Neural cell (in vitro differentiated cells): ENCODE data around the gene NEDD9. TPM values are rescaled to one million over a fixed set of nuclear protein-coding genes. Genes with fewer than 3 reads are reported as not detected.

Source experiments
- H2AFZ ChIP-seq: fragments of 200-600, 300-800 bp; sonication (generic), shearing (Covaris generic); 2 replicates; pipeline ENCODE4 v1.6.0; 2014; ENCODE audit warnings: low read depth, mild to moderate bottlenecking, antibody characterized with exemption, low read length, moderate library complexity
- H3F3A ChIP-seq: fragments of 200-600 bp; shearing (Covaris generic); 2 replicates; pipeline ENCODE4 v1.6.1; 2016; ENCODE audit warnings: mild to moderate bottlenecking, moderate library complexity, mixed read lengths, antibody characterized with exemption, low read length; ENCODE audit not compliant: insufficient read depth, poor library complexity, severe bottlenecking
- H3K27ac ChIP-seq: fragments of 200-600, 300-800 bp; sonication (generic), shearing (Covaris generic); 2 replicates; pipeline ENCODE4 v1.5.1; 2014; ENCODE audit warnings: mild to moderate bottlenecking, low read length, moderate library complexity
- H3K27me3 ChIP-seq: fragments of 300-800, 200-600 bp; sonication (generic), shearing (Covaris generic); 2 replicates; pipeline ENCODE4 v1.6.0; 2014; ENCODE audit warnings: mild to moderate bottlenecking, low read depth, low read length, moderate library complexity; ENCODE audit not compliant: insufficient read depth
- H3K36me3 ChIP-seq: fragments of 300-800, 200-600 bp; sonication (generic), shearing (Covaris generic); 2 replicates; pipeline ENCODE4 v1.5.1; 2014; ENCODE audit warnings: mild to moderate bottlenecking, antibody characterized with exemption, low read length, moderate library complexity; ENCODE audit not compliant: insufficient read depth
- H3K4me2 ChIP-seq: fragments of 300-800, 200-600 bp; sonication (generic), shearing (Covaris generic); 2 replicates; pipeline ENCODE4 v1.6.0; 2014; ENCODE audit warnings: mild to moderate bottlenecking, low read length
- H3K4me3 ChIP-seq: fragments of 300-800, 200-600 bp; sonication (generic), shearing (Covaris generic); 2 replicates; pipeline ENCODE4 v1.5.1; 2014; ENCODE audit warnings: mild to moderate bottlenecking, low read length, moderate library complexity
- H3K79me2 ChIP-seq: fragments of 200-600 bp; shearing (Covaris generic); replicated peaks from 2 replicates; pipeline ENCODE4 v1.6.0; 2014; ENCODE audit warnings: mild to moderate bottlenecking, low read length, moderate library complexity; ENCODE audit not compliant: insufficient read depth
- H3K9ac ChIP-seq: fragments of 300-800, 200-600 bp; sonication (generic), shearing (Covaris generic); 2 replicates; pipeline ENCODE4 v1.6.1; 2016; ENCODE audit warnings: mild to moderate bottlenecking, low read length, mixed read lengths
- H3K9me2 ChIP-seq: fragments of 200-600 bp; shearing (Covaris generic); 2 replicates; pipeline ENCODE4 v1.6.1; 2016; ENCODE audit warnings: mild to moderate bottlenecking, low read length, mixed read lengths; ENCODE audit not compliant: insufficient read depth
- H3K9me3 ChIP-seq: fragments of 200-600, 300-800 bp; sonication (generic), shearing (Covaris generic); 2 replicates; pipeline ENCODE4 v1.6.1; 2016; ENCODE audit warnings: mild to moderate bottlenecking, mixed run types, low read length, moderate library complexity, mixed read lengths
- H4K20me1 ChIP-seq: fragments of 200-600 bp; shearing (Covaris generic); 2 replicates; pipeline ENCODE4 v1.6.1; 2016; ENCODE audit warnings: mild to moderate bottlenecking, mixed run types; ENCODE audit not compliant: insufficient read depth
- EP300 ChIP-seq: fragments of 450-650 bp; conservative IDR thresholded peaks from 2 replicates; pipeline ENCODE4 v1.6.1; 2014; ENCODE audit warnings: antibody characterized with exemption, mild to moderate bottlenecking, moderate library complexity; ENCODE audit not compliant: poor library complexity, severe bottlenecking
- EZH2 ChIP-seq: fragments of 200-600, 300-800 bp; shearing (Covaris generic), sonication (generic); IDR thresholded peaks from 2 replicates; pipeline ENCODE4 v1.6.1; 2014; ENCODE audit warnings: antibody characterized with exemption, low read length, borderline replicate concordance, mild to moderate bottlenecking; ENCODE audit not compliant: insufficient read depth, poor library complexity, severe bottlenecking
- MXI1 ChIP-seq: fragments of 450-650 bp; conservative IDR thresholded peaks from 2 replicates; pipeline ENCODE4 v1.6.1; 2014; ENCODE audit warnings: antibody characterized with exemption, mild to moderate bottlenecking; ENCODE audit not compliant: poor library complexity, severe bottlenecking
- RAD21 ChIP-seq: fragments of 450-650 bp; conservative IDR thresholded peaks from 2 replicates; pipeline ENCODE4 v1.6.1; 2014; ENCODE audit warnings: antibody characterized with exemption, mild to moderate bottlenecking, moderate library complexity
- SMC3 ChIP-seq: fragments of 450-650 bp; conservative IDR thresholded peaks from 2 replicates; pipeline ENCODE4 v1.6.1; 2014; ENCODE audit warnings: antibody characterized with exemption, mild to moderate bottlenecking, moderate library complexity; ENCODE audit not compliant: poor library complexity
- TAF1 ChIP-seq: IDR thresholded peaks from 2 replicates; pipeline ENCODE4 v1.6.1; 2012; ENCODE audit warnings: low read depth
- polyA plus RNA-seq: library from polyadenylated mRNA; depleted of rRNA; stranded (reverse); fragments of >200 nt; gene quantifications from 2 replicates; pipeline ENCODE4 v1.2.3, GENCODE V29; 2014
- TF ChIP-seq, protein P1 (sequence below): IDR thresholded peaks from 2 replicates; pipeline ENCODE4 v1.6.1; 2012; ENCODE audit warnings: borderline replicate concordance
- TF ChIP-seq, protein P2 (sequence below): fragments of 450-650 bp; IDR thresholded peaks from 2 replicates; pipeline ENCODE4 v1.5.1; 2014; ENCODE audit warnings: antibody characterized with exemption, mild to moderate bottlenecking, moderate library complexity; ENCODE audit not compliant: poor library complexity, severe bottlenecking

The NEDD9 gene
- polyA plus RNA-seq, 1 donor from 2014 or later: 0.11 TPM

DNA sequence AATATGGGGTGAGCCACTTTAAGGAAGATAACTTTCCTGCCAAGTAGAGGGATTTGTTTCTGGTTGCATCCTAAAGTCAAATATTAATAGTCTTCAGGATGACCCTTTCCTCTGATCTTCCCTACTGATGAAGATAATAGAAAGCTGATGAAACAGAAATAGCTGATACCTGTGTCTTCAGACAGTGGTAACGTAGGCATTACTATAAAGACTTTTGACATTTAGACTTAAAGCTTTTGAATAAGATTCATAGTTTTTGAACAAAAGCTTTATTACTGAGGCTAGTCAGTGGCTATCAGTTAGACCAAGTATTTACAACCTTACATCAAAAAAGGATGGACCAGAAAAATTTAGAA lies 1.4 kb downstream of the NEDD9 start:
- Histone ChIP-seq H3K9me3 (no peaks in the 10 kb centered on the region), H3K4me2 (no peak overlapping the region), H3K4me3 (peak overlapping the region; percentile 70), H3K36me3 (no peaks in the 10 kb centered on the region), H4K20me1 (no peaks in the 10 kb centered on the region), H2AFZ (no peak overlapping the region), H3K9me2 (no peaks in the 10 kb centered on the region), H3K27ac (no peak overlapping the region), H3K79me2 (peaks cover 9% of the 10 kb centered on the region), H3K27me3 (no peaks in the 10 kb centered on the region), H3F3A (peaks cover 2% of the 10 kb centered on the region), H3K9ac (no peak overlapping the region)
- no peak for TF ChIP-seq TAF1
- TF ChIP-seq, protein P1, sequence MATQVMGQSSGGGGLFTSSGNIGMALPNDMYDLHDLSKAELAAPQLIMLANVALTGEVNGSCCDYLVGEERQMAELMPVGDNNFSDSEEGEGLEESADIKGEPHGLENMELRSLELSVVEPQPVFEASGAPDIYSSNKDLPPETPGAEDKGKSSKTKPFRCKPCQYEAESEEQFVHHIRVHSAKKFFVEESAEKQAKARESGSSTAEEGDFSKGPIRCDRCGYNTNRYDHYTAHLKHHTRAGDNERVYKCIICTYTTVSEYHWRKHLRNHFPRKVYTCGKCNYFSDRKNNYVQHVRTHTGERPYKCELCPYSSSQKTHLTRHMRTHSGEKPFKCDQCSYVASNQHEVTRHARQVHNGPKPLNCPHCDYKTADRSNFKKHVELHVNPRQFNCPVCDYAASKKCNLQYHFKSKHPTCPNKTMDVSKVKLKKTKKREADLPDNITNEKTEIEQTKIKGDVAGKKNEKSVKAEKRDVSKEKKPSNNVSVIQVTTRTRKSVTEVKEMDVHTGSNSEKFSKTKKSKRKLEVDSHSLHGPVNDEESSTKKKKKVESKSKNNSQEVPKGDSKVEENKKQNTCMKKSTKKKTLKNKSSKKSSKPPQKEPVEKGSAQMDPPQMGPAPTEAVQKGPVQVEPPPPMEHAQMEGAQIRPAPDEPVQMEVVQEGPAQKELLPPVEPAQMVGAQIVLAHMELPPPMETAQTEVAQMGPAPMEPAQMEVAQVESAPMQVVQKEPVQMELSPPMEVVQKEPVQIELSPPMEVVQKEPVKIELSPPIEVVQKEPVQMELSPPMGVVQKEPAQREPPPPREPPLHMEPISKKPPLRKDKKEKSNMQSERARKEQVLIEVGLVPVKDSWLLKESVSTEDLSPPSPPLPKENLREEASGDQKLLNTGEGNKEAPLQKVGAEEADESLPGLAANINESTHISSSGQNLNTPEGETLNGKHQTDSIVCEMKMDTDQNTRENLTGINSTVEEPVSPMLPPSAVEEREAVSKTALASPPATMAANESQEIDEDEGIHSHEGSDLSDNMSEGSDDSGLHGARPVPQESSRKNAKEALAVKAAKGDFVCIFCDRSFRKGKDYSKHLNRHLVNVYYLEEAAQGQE: no peak

DNA sequence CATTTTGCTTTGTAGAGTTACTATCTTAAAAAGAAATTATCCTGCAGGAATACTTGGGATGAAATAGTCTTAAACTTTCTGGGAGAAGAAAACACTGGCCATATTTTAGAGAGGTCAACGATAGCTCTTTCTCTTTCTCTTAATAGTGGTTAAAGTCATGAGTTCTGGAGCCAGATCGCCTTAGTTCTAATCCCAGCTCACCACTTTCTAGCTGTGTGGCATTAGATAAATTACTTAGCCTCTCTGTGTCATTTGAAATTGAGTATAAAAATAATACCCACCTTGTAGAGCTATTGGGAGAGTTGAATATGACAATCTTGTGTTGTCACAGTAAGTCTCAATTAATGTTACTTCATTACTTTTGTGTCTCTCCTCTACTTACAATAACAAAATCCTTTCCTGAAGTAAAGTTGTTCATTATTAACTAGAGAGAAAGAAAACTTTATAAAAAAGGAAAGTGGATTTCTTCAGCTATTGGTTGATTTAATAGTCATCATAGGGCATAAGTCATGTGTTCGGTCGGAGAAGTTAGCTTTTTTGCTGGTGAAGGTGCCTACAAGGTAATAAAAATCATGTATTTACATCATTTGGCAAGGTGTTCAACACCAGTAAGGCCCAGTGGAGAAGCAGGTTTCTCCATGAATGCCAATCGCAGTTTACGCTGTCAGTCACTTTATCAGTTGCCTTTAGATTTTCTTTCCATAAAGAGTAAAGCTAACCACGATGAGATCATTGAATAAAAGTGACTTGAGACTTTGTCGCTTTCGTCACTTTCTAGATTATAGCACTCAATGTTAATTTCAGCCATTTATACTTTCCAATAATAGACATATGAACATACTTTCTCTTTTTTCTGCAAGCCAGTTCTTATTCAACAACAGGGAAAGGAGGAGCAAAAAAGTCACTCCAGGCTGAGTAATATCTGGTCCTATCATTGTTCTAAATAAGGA lies 2.0 kb downstream of the NEDD9 start:
- H4K20me1 ChIP-seq: no peaks in the 10 kb centered on the region
- no peaks in the 10 kb centered on the region for H3K9me3 ChIP-seq
- no peaks in the 10 kb centered on the region for H3K27me3 ChIP-seq
- no peak overlapping the region for H3K27ac ChIP-seq
- no peak overlapping the region for H2AFZ ChIP-seq
- peaks cover 9% of the 10 kb centered on the region for H3K79me2 ChIP-seq
- H3F3A ChIP-seq: peaks cover 2% of the 10 kb centered on the region
- H3K36me3 ChIP-seq: no peaks in the 10 kb centered on the region
- no peak overlapping the region for H3K9ac ChIP-seq
- no peak overlapping the region for H3K4me2 ChIP-seq
- no peaks in the 10 kb centered on the region for H3K9me2 ChIP-seq
- TF ChIP-seq, protein P2, sequence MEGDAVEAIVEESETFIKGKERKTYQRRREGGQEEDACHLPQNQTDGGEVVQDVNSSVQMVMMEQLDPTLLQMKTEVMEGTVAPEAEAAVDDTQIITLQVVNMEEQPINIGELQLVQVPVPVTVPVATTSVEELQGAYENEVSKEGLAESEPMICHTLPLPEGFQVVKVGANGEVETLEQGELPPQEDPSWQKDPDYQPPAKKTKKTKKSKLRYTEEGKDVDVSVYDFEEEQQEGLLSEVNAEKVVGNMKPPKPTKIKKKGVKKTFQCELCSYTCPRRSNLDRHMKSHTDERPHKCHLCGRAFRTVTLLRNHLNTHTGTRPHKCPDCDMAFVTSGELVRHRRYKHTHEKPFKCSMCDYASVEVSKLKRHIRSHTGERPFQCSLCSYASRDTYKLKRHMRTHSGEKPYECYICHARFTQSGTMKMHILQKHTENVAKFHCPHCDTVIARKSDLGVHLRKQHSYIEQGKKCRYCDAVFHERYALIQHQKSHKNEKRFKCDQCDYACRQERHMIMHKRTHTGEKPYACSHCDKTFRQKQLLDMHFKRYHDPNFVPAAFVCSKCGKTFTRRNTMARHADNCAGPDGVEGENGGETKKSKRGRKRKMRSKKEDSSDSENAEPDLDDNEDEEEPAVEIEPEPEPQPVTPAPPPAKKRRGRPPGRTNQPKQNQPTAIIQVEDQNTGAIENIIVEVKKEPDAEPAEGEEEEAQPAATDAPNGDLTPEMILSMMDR: no peak
- TF ChIP-seq TAF1: no peak
- TF ChIP-seq SMC3: no peak
- no peak for TF ChIP-seq RAD21
- no peak for TF ChIP-seq EZH2
- no peak for TF ChIP-seq MXI1
- TF ChIP-seq, protein P1: no peak
- TF ChIP-seq EP300: no peak
- H3K4me3 ChIP-seq: no peak overlapping the region
